ENCODE data around the gene LDLRAP1. TPM values are rescaled to one million over a fixed set of nuclear protein-coding genes. Genes with fewer than 3 reads are reported as not detected.

LDLRAP1 gene
- total RNA-seq, 4 donors from 2014 or later, result 12.6 to 21.2 (median 16.3) TPM

GRCh38 chr1:25561421-25562100 lies 18.2 kb downstream of the LDLRAP1 start:
- no peak for DNase-seq (ENCODE audit: extremely low spot score)
- peak overlapping the region in 1 of 4 donors; percentile 30 for H3K27ac ChIP-seq (replicated peaks in 1 of 4)
- TF ChIP-seq POLR2A (IDR thresholded peaks at IDR 0.05; ENCODE audit: low read depth) (no peak), EP300 (IDR thresholded peaks at IDR 0.05) (no peak), POLR2AphosphoS5 (IDR thresholded peaks at IDR 0.05) (no peak)
- TF ChIP-seq, protein P1, sequence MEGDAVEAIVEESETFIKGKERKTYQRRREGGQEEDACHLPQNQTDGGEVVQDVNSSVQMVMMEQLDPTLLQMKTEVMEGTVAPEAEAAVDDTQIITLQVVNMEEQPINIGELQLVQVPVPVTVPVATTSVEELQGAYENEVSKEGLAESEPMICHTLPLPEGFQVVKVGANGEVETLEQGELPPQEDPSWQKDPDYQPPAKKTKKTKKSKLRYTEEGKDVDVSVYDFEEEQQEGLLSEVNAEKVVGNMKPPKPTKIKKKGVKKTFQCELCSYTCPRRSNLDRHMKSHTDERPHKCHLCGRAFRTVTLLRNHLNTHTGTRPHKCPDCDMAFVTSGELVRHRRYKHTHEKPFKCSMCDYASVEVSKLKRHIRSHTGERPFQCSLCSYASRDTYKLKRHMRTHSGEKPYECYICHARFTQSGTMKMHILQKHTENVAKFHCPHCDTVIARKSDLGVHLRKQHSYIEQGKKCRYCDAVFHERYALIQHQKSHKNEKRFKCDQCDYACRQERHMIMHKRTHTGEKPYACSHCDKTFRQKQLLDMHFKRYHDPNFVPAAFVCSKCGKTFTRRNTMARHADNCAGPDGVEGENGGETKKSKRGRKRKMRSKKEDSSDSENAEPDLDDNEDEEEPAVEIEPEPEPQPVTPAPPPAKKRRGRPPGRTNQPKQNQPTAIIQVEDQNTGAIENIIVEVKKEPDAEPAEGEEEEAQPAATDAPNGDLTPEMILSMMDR (IDR thresholded peaks at IDR 0.05), result no peak
- H3K4me1 ChIP-seq, result peaks cover 36 to 71% (median 50%) of the 10 kb centered on the region in 4 donors
- no peak overlapping the region for H3K4me3 ChIP-seq
- H3K36me3 ChIP-seq, result peaks cover 0 to 75% (median 58%) of the 10 kb centered on the region in 4 donors
- H3K27me3 ChIP-seq, result no peaks in the 10 kb centered on the region
- WGBS, result 73% methylated on average over 7 of the region's 8 CpGs
- intact Hi-C loops (cut with DNase I), result no loop called here
- no peaks in the 10 kb centered on the region for H3K9me3 ChIP-seq

DNA sequence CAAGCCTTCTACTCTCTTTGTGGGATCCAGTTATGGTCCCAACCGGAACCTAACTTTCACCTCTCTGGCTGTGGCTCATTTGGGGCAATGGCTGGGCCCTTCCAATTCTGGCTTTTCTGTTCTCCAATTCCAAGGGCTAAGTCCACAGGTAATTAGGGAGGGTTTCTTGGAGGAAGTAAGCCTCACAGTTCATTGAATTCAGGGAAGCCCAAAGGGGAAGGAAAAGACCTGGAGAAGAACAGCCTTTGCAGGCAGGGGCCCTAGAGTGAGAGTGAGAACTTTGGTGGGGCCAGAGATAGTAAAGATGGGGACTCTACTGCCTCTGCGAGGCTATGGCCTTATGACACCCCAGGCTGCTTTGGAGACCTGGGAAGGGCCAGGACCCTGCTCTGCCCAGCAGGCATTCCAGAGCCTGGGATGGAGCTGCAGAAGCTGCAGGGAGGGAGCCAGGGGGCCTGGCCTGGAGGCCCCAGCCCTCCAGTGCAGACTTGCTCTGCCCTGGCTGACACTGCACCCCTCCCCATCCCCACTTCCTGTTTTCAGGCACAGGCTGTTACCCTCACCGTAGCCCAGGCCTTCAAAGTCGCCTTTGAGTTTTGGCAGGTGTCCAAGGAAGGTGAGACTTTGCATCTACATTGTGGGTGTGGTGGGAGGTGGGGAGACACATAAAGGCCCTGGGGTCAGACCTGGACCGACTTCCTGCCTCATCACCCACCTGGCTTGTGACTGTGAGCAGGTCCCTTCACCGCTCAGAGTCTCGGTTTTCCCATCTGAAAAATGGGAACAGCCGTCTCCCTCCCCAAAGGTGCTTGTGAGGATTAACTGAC lies 18.9 kb downstream of the LDLRAP1 start:
- H3K4me3 ChIP-seq, result no peak overlapping the region
- DNase-seq (ENCODE audit: extremely low spot score), result no peak
- H3K27ac ChIP-seq (replicated peaks in 1 of 4), result peak overlapping the region in 2 of 4 donors; percentile 7 to 30
- peaks cover 37 to 73% (median 51%) of the 10 kb centered on the region in 4 donors for H3K4me1 ChIP-seq
- 77% methylated on average over 6 of the region's 8 CpGs for WGBS
- H3K27me3 ChIP-seq, result no peaks in the 10 kb centered on the region
- intact Hi-C loops (cut with DNase I), result no loop called here
- TF ChIP-seq POLR2AphosphoS5 (IDR thresholded peaks at IDR 0.05), result no peak
- TF ChIP-seq, protein P1 (IDR thresholded peaks at IDR 0.05), result no peak
- TF ChIP-seq POLR2A (IDR thresholded peaks at IDR 0.05; ENCODE audit: low read depth), result no peak
- no peak for TF ChIP-seq EP300 (IDR thresholded peaks at IDR 0.05)
- H3K36me3 ChIP-seq, result peaks cover 0 to 67% (median 53%) of the 10 kb centered on the region in 4 donors
- H3K9me3 ChIP-seq, result no peaks in the 10 kb centered on the region

DNA sequence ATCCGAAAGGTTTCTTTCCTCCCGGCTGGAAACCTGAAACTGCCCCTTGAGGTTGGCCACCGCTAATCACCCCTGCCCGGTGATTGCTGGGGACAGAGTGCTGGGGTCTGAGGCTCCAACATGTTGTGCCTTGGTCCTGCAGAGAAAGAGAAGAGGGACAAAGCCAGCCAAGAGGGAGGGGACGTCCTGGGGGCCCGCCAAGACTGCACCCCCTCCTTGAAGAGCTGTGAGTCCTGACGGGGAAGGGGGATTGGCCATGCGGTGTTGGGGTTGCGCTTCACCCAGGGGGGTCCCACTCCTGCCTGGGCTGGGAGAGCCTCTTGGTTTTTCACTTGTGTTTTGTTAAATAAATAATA lies 19.5 kb downstream of the LDLRAP1 start:
- peaks cover 43 to 79% (median 57%) of the 10 kb centered on the region in 4 donors for H3K4me1 ChIP-seq
- intact Hi-C loops (cut with DNase I), result no loop called here
- H3K27me3 ChIP-seq, result no peaks in the 10 kb centered on the region
- DNase-seq (ENCODE audit: extremely low spot score), result no peak
- 86% methylated on average over 8 of the region's 9 CpGs for WGBS
- no peaks in the 10 kb centered on the region for H3K9me3 ChIP-seq
- peaks cover 0 to 61% (median 49%) of the 10 kb centered on the region in 4 donors for H3K36me3 ChIP-seq
- no peak overlapping the region for H3K4me3 ChIP-seq
- TF ChIP-seq POLR2A (IDR thresholded peaks at IDR 0.05; ENCODE audit: low read depth) (no peak), POLR2AphosphoS5 (IDR thresholded peaks at IDR 0.05) (no peak)
- TF ChIP-seq, protein P1 (IDR thresholded peaks at IDR 0.05), result no peak
- peak overlapping the region in 2 of 4 donors; percentile 10 to 91 for H3K27ac ChIP-seq (replicated peaks in 1 of 4)

DNA sequence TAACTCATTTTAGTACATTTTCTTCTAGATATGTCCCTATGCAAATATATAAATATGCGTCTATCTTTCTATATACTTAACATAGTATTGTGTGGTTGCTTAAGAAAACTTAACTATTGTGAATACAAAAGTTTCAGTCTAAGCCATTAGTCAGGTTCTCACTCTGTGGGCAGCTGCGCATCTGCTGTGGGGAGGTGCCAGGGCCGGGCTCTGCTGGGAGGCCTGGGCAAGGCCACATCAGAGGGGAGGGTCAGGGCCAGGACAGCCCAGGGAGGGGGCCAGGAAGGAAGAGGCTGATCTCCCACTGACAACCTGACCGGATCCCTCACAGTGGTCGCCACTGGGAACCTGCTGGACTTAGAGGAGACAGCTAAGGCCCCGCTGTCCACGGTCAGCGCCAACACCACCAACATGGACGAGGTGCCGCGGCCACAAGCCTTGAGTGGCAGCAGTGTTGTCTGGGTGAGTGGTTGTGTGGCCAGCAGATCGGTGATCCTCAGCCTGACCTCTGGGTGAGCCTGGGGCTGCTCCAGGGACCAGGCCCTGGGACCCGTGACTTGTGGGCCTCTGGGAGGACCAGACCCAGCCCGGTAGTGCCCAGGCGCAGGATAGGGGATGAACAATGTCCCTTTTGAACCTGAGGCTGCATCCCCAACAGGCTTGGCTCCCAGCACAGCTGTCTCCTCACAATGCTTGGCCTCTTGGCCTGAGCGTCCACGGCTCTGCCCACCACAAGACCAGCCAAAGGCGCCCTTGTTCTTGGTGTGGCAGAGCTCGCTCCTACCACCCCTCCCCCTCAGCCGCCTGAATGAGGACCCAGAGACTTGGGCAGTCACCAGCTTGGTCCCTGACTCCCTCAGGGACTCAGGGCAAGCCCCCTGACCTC lies 20.2 kb downstream of the LDLRAP1 start:
- Histone ChIP-seq H3K9me3 (no peaks in the 10 kb centered on the region), H3K4me3 (no peak overlapping the region), H3K36me3 (peaks cover 0 to 55% (median 43%) of the 10 kb centered on the region in 4 donors), H3K4me1 (peaks cover 50 to 86% (median 62%) of the 10 kb centered on the region in 4 donors), H3K27ac (replicated peaks in 1 of 4) (peak overlapping the region in 3 of 4 donors; percentile 37 to 91 (median 90)), H3K27me3 (no peaks in the 10 kb centered on the region)
- whole genome bisulfite sequencing, result 94% methylated on average over 11 of the region's 20 CpGs
- intact Hi-C loops (cut with DNase I), result no loop called here
- DNase-seq (ENCODE audit: extremely low spot score), result no peak
- no peak for TF ChIP-seq POLR2A (IDR thresholded peaks at IDR 0.05; ENCODE audit: low read depth)
- no peak for TF ChIP-seq POLR2AphosphoS5 (IDR thresholded peaks at IDR 0.05)
- no peak for TF ChIP-seq EP300 (IDR thresholded peaks at IDR 0.05)
- TF ChIP-seq, protein P1 (IDR thresholded peaks at IDR 0.05), result no peak
